ENCODE measurements around the gene NTN1. TPM values are rescaled to one million over a fixed set of nuclear protein-coding genes. Genes with fewer than 3 reads are reported as not detected.

NTN1 gene
- total RNA-seq, 1 donor from 2014 or later, result under 0.01 TPM

DNA sequence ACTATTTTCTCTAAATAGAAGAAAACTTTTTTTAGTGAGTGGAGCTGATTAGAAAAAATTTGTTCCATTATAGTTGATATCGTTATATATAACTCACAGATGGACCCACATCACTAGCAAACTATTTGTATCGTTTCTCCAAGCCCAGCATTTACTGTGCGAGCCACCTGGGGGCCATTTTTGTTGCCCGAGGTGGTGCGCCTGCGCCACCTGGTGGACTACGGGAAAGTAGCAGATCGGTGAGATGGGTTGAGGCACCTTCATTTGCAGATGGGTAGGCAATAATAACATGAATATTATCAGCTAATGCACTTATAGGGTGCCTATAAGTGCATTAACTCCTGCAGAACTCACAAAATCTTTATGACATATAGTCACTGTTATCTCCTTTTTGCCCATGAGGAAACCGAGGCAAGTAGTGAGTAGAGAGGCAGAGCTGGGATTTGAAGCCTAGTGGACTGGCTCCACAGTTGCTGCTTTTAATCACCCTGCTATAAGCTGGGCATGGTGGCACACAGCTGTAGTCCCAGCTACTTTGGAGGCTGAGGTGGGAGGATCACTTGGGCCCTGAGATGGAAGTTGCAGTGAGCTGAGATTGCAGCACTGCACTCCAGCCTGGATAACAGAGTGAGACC lies 23.2 kb upstream of the NTN1 start:
- H3K4me3 ChIP-seq (ENCODE audit: low read depth, low read length), result no peak overlapping the region
- H3K27me3 ChIP-seq (ENCODE audit: control insufficient read depth, insufficient read depth, low read length), result peaks cover 4% of the 10 kb centered on the region
- FAIRE-seq (no peak), DNase-seq (ENCODE audit: low read depth) (peak; percentile 39)
- H3K36me3 ChIP-seq (ENCODE audit: control insufficient read depth, insufficient read depth, low read length), result no peaks in the 10 kb centered on the region
- TF ChIP-seq, protein P1, sequence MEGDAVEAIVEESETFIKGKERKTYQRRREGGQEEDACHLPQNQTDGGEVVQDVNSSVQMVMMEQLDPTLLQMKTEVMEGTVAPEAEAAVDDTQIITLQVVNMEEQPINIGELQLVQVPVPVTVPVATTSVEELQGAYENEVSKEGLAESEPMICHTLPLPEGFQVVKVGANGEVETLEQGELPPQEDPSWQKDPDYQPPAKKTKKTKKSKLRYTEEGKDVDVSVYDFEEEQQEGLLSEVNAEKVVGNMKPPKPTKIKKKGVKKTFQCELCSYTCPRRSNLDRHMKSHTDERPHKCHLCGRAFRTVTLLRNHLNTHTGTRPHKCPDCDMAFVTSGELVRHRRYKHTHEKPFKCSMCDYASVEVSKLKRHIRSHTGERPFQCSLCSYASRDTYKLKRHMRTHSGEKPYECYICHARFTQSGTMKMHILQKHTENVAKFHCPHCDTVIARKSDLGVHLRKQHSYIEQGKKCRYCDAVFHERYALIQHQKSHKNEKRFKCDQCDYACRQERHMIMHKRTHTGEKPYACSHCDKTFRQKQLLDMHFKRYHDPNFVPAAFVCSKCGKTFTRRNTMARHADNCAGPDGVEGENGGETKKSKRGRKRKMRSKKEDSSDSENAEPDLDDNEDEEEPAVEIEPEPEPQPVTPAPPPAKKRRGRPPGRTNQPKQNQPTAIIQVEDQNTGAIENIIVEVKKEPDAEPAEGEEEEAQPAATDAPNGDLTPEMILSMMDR (IDR thresholded peaks at IDR 0.05; ENCODE audit: insufficient read depth, low read length, severe bottlenecking), result peak; percentile 75

DNA sequence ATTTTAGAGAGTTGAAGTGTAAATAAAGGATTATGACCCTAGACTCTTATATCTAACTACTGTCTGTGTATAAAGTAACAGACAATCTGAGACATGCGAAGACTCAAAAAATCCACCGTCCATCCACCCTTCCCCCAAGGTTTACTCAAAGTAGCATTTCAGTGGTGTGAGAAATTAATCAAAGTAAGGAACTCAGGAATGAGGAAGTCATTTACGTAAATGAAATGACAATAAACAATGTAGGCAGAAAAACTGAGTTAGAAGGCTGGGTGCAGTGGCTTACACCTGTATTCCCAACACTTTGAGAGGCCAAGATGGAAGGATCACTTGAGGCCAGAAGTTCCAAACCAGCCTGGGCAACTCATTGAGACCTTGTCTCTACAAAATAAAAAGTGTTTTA lies 19.8 kb upstream of the NTN1 start:
- Histone ChIP-seq H3K36me3 (ENCODE audit: control insufficient read depth, insufficient read depth, low read length) (no peaks in the 10 kb centered on the region), H3K27me3 (ENCODE audit: control insufficient read depth, insufficient read depth, low read length) (peaks cover 14% of the 10 kb centered on the region), H3K4me3 (ENCODE audit: low read depth, low read length) (no peak overlapping the region)
- DNase-seq (ENCODE audit: low read depth) (no peak), FAIRE-seq (no peak)
- TF ChIP-seq, protein P1 (IDR thresholded peaks at IDR 0.05; ENCODE audit: insufficient read depth, low read length, severe bottlenecking), result no peak

DNA sequence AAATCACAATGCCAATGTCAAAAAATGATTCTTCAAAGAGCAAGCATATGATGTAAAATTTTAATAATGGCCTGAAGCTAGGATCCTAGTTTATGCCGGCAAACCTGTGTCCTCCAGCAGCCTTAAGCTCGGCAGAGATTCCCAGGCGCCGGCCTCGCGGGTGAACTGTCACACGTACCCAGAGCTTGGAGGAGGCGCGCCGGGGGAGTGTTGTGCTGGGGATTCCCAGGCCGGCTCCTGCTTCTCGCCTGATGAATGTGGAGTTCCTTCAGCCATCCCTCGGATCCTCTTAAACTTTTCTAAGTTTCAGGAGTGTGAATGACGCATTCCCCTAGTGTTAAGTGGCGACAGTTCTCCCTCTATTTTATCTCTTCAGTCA lies 19.1 kb upstream of the NTN1 start:
- DNase-seq (ENCODE audit: low read depth), result no peak
- TF ChIP-seq, protein P1 (IDR thresholded peaks at IDR 0.05; ENCODE audit: insufficient read depth, low read length, severe bottlenecking), result no peak
- FAIRE-seq, result no peak
- Histone ChIP-seq H3K4me3 (ENCODE audit: low read depth, low read length) (no peak overlapping the region), H3K27me3 (ENCODE audit: control insufficient read depth, insufficient read depth, low read length) (peaks cover 14% of the 10 kb centered on the region), H3K36me3 (ENCODE audit: control insufficient read depth, insufficient read depth, low read length) (no peaks in the 10 kb centered on the region)

DNA sequence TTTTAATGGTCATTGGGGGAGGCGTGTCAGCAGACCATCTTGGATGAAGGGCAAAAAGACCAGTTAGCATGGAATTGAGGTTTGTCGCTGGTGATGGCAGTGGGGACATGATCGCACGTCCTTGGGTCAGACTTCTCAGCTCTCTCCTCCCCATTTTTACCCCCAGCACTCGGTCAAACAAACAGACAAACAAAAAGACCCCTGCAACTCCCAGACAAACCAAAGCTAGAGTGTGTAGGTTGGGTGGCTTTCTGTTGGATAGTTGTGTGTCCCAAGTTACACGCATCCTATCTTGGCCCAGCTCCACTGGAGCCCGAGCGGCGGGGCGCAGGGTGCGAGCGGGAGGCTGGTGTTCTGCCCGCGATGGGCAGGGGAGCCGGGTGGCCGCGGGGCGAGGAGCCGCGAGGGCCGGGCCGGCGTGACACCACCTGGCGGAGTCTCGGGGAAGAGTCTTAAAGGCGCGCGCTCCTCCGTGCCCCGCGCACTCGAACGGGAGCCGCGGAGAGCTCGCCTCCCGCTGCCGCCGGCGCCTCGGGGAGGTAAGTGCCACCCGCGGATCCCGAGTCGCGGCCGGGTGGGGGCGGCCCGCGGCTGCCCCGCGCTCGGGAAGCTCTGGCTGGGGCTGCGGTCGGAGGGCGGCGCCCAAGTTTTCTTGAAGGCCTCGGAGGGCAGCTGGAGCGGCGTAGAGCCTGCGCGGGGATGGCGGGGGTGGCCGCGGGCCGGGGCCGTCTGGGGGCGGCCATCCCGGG lies 18.5 kb upstream of the NTN1 start:
- H3K4me3 ChIP-seq (ENCODE audit: low read depth, low read length), result no peak overlapping the region
- TF ChIP-seq, protein P1 (IDR thresholded peaks at IDR 0.05; ENCODE audit: insufficient read depth, low read length, severe bottlenecking), result peak; percentile 15
- FAIRE-seq, result no peak
- DNase-seq (ENCODE audit: low read depth), result no peak
- no peaks in the 10 kb centered on the region for H3K36me3 ChIP-seq (ENCODE audit: control insufficient read depth, insufficient read depth, low read length)
- H3K27me3 ChIP-seq (ENCODE audit: control insufficient read depth, insufficient read depth, low read length), result peaks cover 14% of the 10 kb centered on the region

DNA sequence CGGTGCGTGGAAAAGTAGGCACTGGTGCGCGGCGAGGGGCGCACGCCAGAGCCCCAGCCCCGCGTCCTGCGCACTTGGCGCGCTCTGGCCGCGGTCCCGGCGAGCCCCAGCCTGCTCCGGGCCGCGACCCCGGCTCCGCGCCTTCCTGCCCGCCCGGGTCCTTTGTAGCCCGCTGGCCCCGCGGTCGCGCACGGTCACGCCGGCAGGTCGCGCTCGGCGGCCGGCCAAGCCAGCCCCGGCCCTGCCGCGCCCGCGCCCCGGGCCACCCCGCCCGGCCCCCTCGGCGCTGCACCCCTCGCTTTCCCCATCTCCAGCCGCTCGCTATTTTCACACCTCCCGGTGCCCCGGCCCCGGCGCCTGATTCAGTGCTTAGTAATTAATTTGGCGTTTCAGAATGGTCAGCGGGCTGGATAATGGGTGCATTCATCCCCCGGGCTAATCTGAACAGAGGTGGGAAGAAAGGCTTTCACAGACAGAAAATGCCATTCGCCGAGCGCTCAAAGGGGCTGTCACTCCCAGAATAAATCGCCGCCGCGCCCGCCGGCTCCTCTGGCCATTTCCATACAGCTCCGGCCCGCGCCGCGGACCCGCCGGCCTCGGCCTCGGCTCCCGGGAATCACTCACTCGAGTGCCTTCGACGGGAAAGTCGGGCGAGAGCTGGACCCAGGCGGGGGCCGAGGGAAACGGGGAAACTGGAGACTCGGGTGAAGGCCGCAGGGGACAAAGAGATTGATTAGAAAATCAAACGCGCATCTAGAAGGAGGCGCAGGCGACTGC lies 17.8 kb upstream of the NTN1 start:
- Histone ChIP-seq H3K36me3 (ENCODE audit: control insufficient read depth, insufficient read depth, low read length) (no peaks in the 10 kb centered on the region), H3K27me3 (ENCODE audit: control insufficient read depth, insufficient read depth, low read length) (peaks cover 14% of the 10 kb centered on the region), H3K4me3 (ENCODE audit: low read depth, low read length) (no peak overlapping the region)
- no peak for FAIRE-seq
- TF ChIP-seq, protein P1 (IDR thresholded peaks at IDR 0.05; ENCODE audit: insufficient read depth, low read length, severe bottlenecking), result no peak
- no peak for DNase-seq (ENCODE audit: low read depth)

All from bronchial epithelial cell (primary cell).